ENCODE data around the gene TXNDC2. TPM values are rescaled to one million over a fixed set of nuclear protein-coding genes. Genes with fewer than 3 reads are reported as not detected.

Gene TXNDC2
- total and polyA plus RNA-seq, 9 of the 15 experiments (the other 6 are each of a cell fraction or from before 2014, with no cell fraction given): 1.2 to 4.9 (median 2.3) TPM

- TF ChIP-seq MAX (CRISPR knock-in tag; IDR thresholded peaks at IDR 0.05) (no peak), XRCC5 (IDR thresholded peaks at IDR 0.05; ENCODE audit: low read depth, low read length) (no peak), ZNF311 (CRISPR knock-in tag; IDR thresholded peaks at IDR 0.05) (no peak), ZNF586 (CRISPR knock-in tag; conservative IDR thresholded peaks at IDR 0.05) (no peak), MAFG (tag; conservative IDR thresholded peaks at IDR 0.05) (peak; percentile 77), ZKSCAN8 (CRISPR knock-in tag; IDR thresholded peaks at IDR 0.05) (no peak), CREB5 (CRISPR knock-in tag; IDR thresholded peaks at IDR 0.05) (no peak), YBX1 (IDR thresholded peaks at IDR 0.05) (no peak), CEBPZ (IDR thresholded peaks at IDR 0.05; ENCODE audit: borderline replicate concordance, low read depth, low read length) (no peak), HNRNPL (IDR thresholded peaks at IDR 0.05; ENCODE audit: low read depth, low read length) (no peak), ZNF766 (CRISPR knock-in tag; conservative IDR thresholded peaks at IDR 0.05) (no peak), NKRF (IDR thresholded peaks at IDR 0.05; ENCODE audit: borderline replicate concordance) (no peak), HMG20B (CRISPR knock-in tag; IDR thresholded peaks at IDR 0.05) (no peak), KAT8 (IDR thresholded peaks at IDR 0.05; ENCODE audit: low read depth) (0 out of 2 replicates have a peak, but pooled peaks have one; percentile 10), KLF10 (CRISPR knock-in tag; IDR thresholded peaks at IDR 0.05) (no peak), ZNF584 (CRISPR knock-in tag; IDR thresholded peaks at IDR 0.05; ENCODE audit: low read depth) (no peak), ZFPM2 (CRISPR knock-in tag; IDR thresholded peaks at IDR 0.05) (no peak), MECOM (CRISPR knock-in tag; IDR thresholded peaks at IDR 0.05) (no peak), ELF2 (CRISPR knock-in tag; IDR thresholded peaks at IDR 0.05) (0 out of 2 replicates have a peak, but pooled peaks have one; percentile 47), ZNF175 (CRISPR knock-in tag; IDR thresholded peaks at IDR 0.05; ENCODE audit: low read depth) (peak; percentile 53; the same call in 1 of the 2 replicates), ZNF75A (CRISPR knock-in tag; IDR thresholded peaks at IDR 0.05) (no peak), HSF4 (CRISPR knock-in tag; IDR thresholded peaks at IDR 0.05; ENCODE audit: borderline replicate concordance) (no peak), BCOR (IDR thresholded peaks at IDR 0.05) (no peak; the same call in 1 of the 2 replicates)
Observed at GRCh38 chr18:9915291-9916076, 29.7 kb downstream of the TXNDC2 start (continued).

All from K562 (cell line).